ENCODE data around the gene RBPJL. TPM values are rescaled to one million over a fixed set of nuclear protein-coding genes. Genes with fewer than 3 reads are reported as not detected.

The RBPJL gene
- total and polyA plus RNA-seq, 2 of the 13 experiments (the other 11 are each of a cell fraction or from before 2014, with no cell fraction given): not detected

GRCh38 chr20:45362804-45363610 is 56.4 kb downstream of the RBPJL start, which contains the start of gene SYS1 (continued):
- TF ChIP-seq IRF1 (CRISPR knock-in tag; IDR thresholded peaks at IDR 0.05; ENCODE audit: low read depth): no peak
- no peak for TF ChIP-seq ZBTB40 (IDR thresholded peaks at IDR 0.05)
- peak; percentile 95 for TF ChIP-seq ZBTB40 (CRISPR knock-in tag; IDR thresholded peaks at IDR 0.05)
- TF ChIP-seq POGZ (CRISPR knock-in tag; IDR thresholded peaks at IDR 0.05): peak; percentile 92
- peak in 1 of 2 experiments; percentile 73; a peak in 1 of 4 replicates for TF ChIP-seq ATF4 (CRISPR knock-in tag; IDR thresholded peaks at IDR 0.05)
- peak; percentile 87 for TF ChIP-seq JUN (CRISPR knock-in tag; IDR thresholded peaks at IDR 0.05)
- peak; percentile 98 for TF ChIP-seq RBM22 (optimal IDR thresholded peaks at IDR 0.05; ENCODE audit: low read length)
- TF ChIP-seq CBX2 (IDR thresholded peaks at IDR 0.05; ENCODE audit: low read depth, low read length): no peak
- TF ChIP-seq CBX2 (CRISPR knock-in tag; IDR thresholded peaks at IDR 0.05; ENCODE audit: low read depth): no peak
- peak; percentile 88 for TF ChIP-seq BORCS8-MEF2B (CRISPR knock-in tag; IDR thresholded peaks at IDR 0.05)
- peak; percentile 100 for TF ChIP-seq PRDM10 (CRISPR knock-in tag; IDR thresholded peaks at IDR 0.05; ENCODE audit: low read depth)
- peak; percentile 95; the same call in 1 of the 2 replicates for TF ChIP-seq ZFP41 (CRISPR knock-in tag; IDR thresholded peaks at IDR 0.05; ENCODE audit: borderline replicate concordance)

Measured in HepG2 (cell line).